ENCODE measurements around the gene CLEC4F.

CLEC4F gene

DNA sequence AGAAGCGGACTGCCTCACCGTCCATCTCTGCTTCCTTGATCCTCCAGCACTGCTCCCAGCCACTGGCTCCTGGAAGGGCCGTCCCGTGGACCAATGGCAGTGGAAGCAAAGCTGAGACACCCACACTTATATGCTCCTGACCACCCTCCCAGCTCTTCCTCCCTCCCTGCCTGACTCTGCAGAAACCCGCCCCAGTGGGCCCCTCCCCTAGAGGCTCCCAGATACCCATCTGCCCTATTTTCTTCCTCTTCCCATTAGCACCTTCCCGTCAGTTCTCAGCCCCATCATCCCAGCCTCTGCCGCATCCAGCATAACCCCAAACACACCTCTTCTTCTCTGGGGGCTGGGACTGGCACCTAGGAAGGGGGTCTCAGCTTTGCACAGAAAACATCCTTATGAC is at the start of gene CLEC4F:
CLEC4F (minus strand) TSS at position 101 of the 400 bp plus-strand sequence; CDS start at position 25, 76 bp downstream.
- DNase-seq, result no peak

DNA sequence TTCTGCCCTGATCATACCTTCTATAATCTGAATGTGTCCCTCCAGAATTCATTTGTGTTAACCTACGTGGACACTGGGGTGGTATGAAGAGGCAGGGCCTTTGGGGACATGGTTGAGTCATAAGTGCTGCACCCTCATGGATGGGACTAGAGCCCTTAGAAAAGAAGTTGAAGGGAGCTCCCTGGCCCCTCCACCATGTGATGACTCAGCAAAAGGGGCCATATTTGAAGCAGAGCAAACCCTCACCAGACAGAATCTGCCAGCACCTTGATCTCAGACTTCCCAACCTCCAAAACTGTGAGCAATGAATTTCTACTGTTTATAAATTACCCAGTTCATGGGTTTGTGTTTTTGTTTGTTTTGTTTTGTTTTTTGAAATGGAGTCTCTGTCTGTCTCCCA is 48.6 kb upstream of the CLEC4F start:
- no peak for DNase-seq

DNA sequence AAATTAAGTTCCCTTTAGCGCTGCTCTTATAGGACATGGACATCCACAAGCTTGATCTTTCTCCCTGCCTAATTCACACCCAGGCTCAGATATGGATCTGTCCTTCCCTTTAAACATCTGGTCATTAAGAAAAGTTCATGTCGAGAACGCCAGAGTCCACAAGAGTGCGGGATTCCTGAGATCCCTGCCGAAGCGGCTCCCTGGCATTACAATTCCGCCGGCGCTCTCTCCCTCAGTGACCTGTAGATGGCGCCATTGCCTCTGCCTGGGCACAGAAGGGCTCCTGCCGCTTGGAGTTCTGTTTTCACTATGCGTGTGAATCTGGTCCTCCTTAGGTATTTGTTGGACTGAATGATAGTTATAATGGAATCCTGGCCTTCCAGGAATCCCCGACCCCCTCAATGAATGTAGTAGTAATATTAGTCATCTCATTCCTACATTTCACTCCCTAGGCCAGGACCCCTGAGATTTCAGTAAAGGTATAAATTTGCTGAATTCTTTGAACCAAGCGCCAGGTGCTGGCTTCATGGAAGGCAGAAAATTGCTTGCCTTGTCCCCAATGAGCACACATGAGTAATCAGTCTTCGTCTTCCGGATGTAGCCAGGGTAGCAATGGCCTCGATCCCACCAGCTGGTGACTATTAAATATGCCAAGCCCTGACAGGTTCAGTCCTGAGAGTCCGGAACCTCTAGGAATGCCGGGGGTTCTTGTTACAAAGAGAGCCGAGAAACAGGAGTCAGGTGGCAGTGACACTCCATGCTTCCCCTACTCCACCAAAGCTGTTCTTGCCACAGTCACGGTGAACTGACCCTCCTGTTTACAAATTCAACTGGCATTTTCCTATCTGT is 41.6 kb upstream of the CLEC4F start:
- peak; percentile 5 to 25 for DNase-seq

DNA sequence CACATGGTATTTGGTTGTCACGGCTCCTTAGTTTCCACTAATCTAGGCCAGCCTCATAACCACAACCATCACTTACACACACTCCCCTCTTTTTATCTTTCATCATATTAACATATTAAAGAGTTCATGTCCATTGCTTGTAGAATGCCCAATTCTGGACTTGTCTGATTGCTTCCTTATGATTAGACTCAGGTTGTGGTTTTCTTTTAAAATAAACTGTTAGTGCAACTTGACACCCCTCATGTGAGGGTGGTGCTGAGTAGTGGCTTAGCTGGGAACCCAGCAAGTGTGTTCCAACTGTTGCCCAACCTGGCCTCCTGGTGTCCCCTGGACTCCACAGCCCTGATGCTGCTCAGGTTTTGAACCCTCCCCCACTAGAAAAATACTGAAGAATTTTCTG is 35.3 kb upstream of the CLEC4F start:
- no peak for DNase-seq

- no peak for DNase-seq
These were observed 34.0 kb upstream of the CLEC4F start for GRCh38 chr2:70854411-70854810.

DNA sequence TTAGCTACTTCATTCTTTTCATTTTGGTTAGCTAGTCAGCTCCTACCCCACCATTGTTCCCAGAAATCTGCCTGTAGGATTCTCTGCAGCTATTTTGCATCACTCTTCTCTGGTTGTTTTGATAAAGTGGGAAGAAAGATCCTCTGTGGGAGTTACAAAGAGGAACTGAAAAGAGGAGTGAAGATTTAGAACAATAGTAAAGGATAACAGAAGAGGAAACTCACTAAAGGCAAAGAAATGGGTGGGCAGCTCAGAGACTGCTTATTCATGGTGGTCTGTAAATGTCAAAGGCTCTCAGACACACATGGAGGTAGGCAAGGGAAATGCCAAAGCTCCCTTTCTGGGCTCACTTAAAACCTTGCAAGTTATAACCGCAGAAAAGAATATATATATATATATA is 32.4 kb upstream of the CLEC4F start:
- DNase-seq, result no peak

- no peak for DNase-seq
These were observed 31.3 kb upstream of the CLEC4F start for GRCh38 chr2:70851704-70852103.

DNA sequence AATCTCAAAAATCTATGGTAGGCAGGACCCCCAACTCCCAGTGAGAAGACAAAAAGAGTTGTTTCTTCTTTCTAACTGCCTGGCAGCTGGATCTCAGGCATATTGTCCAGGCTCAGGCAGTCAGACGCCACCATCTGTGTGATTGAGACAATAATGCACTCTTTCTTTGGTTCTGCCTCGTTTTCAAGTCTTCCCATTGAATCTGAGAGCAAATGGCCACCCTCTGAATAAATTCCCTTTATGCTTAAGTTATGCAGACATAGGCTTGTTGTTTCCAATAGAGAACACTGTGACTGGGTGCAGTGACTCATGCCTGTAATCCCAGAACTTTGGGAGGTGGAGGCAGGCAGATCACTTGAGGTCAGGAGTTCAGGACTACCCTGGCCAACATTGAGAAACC is 30.5 kb upstream of the CLEC4F start:
- DNase-seq, result no peak

DNA sequence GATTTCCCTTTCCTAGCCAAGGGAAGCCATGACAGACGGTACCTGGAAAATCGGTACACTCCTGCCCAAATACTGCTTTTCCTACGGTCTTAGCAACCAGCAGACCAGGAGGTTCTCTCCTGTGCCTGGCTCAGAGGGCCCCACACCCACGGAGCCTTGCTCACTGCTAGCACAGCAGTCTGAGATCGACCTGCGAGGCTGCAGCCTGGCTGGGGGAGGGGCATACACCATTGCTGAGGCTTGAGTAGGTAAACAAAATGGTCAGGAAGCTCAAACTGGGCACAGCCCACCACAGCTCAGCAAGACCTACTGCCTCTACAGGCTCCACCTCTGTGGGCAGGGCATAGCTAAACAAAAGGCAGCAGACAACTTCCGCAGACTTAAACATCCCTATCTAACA is 22.0 kb upstream of the CLEC4F start:
- DNase-seq, result no peak

GRCh38 chr2:70837980-70838925 is 17.9 kb upstream of the CLEC4F start:
- DNase-seq, result no peak

GRCh38 chr2:70835643-70836042 is 15.2 kb upstream of the CLEC4F start, which contains the start of gene CD207:
CD207 (minus strand) TSS chr2:70835816; CDS start chr2:70835776, 40 bp downstream.
- DNase-seq, result no peak

- no peak for DNase-seq
These were observed 14.5 kb upstream of the CLEC4F start for GRCh38 chr2:70834881-70835280.

- DNase-seq, result no peak
These were observed 13.7 kb upstream of the CLEC4F start for GRCh38 chr2:70834106-70834505.

DNA sequence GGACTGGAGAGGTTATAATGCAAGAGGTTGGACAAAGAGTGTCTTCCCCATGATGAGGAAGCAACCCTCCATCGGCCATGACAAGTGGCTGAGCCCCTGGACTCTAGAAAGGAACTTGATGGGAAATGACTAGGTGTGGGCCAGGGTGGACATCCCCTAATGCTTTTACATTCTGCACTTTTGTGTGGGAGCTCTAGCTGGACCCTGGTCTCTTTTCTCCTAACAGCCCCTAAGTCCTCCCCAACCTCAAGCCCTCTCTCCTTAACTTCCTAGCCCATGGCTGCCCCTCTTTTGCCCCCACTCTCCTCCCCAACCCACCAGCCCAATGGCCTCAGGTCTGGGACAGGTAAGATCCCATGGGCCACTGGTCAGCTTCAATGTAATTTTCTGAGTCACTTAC is 12.8 kb upstream of the CLEC4F start:
- no peak for DNase-seq

- no peak for DNase-seq
These were observed 12.0 kb upstream of the CLEC4F start for GRCh38 chr2:70832386-70832785.

DNA sequence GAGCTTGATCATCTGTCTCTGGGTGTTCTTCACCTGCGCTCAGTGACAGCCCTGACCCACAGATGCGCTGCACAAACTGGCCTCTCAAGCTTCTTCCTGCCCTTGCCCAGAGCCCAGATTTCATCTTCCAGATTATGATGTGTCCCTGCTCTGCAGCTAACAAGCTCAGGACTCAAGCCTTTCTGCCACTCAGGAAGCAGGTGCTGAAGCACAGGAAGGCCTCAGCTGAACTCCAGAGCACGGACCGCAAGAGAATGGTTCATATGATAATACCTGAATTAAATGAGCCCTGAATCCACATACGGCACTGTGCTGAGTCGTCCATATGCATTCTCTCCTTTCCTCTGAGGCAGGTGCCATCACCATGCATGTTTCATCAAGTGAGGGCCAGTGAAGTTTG is 11.5 kb upstream of the CLEC4F start:
- no peak for DNase-seq

DNA sequence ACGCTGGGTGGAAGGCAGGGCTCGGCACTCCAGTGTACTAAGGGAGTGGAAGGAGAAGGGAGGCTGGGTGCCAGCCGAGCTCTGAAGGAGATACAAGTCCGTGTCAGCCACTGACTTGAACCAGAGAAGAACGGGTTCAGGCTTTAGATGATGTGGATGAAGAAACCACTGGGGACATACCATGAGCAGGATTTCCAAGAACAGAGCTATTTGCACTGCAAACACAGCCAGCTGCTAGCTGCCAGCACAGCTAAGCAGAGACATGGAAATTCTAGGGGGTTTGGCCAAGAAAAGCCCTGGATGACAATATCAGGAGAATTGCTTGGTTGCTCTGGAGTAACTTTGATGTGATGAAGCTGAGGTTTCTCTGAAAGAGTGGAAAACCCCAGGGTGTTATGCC is 10.0 kb upstream of the CLEC4F start:
- DNase-seq, result no peak

DNA sequence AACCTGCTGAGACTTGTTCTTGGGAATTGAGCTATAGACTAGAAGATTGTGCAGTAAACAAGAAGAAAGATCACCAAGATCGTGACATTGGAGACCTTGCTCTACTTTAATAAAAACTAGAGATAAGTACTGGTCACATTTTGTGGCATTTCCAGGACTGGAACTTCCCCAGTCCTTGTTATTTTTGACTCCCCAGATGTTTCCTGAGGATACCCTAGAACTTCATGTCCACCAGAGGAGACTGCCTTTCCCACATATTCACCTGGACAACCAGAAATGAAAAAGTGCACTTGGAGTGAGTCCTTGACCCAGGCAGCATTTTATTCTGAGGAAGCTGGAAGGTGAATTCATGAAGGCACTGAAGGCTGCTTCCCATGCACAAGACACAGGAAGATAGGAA is 9.5 kb upstream of the CLEC4F start:
- no peak for DNase-seq

DNA sequence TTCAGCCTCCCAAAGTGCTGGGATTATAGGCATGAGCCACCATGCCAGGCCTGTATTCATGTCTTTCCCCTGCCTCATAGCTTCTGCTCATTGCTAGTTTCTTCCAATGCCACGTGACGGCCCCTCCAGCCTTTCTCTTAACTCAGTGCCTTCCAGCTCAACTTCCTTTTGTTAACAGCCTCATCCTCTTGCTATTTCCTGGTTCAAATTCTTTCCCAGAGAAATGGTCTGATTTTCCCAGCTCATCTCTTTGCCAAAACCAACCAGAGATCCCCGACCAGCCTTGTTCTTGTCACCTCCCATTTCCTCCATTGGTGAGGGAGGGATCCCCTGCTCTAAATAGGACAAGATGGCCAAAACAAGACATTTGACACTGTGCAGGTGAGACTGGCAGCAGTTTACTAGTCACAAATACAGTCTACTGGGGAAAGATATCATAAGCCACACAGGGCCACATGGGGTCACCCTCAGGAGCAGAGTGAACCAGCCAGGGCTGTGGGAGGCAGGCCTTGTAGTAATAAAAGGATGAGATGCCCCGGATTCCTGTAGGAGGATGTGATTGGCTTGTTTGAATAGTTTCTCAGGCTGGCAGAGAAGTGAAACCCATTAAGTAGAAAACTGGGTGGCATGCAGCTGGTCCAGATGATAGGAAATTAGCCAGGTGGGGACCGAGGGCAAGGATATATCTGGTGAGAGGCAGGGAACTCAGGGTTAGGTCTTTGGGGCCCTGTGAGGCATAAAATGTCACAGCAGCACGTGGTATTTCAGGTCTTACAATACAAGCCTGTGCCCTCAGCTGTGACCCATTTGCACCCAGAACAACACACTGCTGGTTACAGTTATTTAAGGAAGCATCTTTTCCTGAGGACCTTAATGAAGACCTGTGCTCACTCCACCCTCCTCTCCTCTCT is 8.8 kb upstream of the CLEC4F start:
- DNase-seq, result no peak

DNA sequence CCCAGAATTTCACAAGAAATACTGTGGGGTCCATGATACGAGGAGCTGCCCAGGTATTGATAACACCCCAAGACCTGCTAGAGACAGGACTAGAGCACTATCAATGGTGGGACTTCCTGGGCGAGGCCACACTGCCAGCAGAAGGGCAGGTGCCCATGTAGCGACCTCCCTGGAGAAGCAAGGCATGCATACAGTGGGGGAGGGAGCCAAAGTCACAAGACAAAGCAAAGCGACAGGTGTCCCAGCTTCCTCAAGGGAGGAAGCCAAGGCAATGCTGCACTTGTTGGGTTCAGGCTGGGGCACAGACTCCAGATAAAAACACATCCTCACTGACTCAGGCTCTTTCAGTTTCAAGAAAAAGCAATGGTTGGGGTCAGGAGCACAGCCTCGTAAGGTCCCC is 7.7 kb upstream of the CLEC4F start:
- no peak for DNase-seq

DNA sequence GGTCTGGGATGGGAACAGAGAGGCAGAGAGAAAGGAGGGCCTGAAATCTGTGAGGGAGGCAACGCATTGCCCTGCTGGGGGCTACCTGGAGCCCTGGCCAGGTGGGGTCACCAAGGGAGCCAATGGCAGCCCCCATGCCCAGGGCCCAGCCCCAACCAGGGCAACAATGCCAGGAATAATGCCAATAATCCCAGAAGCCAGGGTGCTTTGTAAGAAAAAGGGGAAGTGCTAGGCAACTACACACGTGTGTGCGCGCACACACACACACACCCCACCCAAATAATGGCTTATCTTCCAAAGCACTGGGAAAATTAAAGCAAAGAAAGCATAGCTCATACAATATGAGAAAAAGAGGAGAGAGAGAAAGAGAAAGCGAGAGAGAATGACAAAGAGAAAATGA is 7.0 kb upstream of the CLEC4F start:
- no peak for DNase-seq

GRCh38 chr2:70826696-70827350 is 6.4 kb upstream of the CLEC4F start:
- DNase-seq, result no peak
